Keratinocyte (primary cell): Measurements from ENCODE around the gene RDH5. TPM values are rescaled to one million over a fixed set of nuclear protein-coding genes. Genes with fewer than 3 reads are reported as not detected.

Experiments
- DNase-seq: peaks from one replicate; pipeline ENCODE4 v3.0.0-alpha.2; 2011; ENCODE audit warnings: low read depth, missing footprints, low spot score
- FAIRE-seq: peaks from 2 replicates; lab custom pipeline; 2011; peaks lifted over from hg19 to GRCh38; lab: Jason Lieb, UNC
- H2AFZ ChIP-seq: 2 replicates; pipeline ENCODE4 v1.6.0; 2012; ENCODE audit warnings: low read length, control low read depth, inconsistent platforms; ENCODE audit not compliant: control insufficient read depth
- H3K27ac ChIP-seq: 2 replicates; pipeline ENCODE4 v1.5.1; 2011; ENCODE audit warnings: low read length; ENCODE audit not compliant: control insufficient read depth, insufficient read depth
- H3K27me3 ChIP-seq: 3 replicates; pipeline ENCODE4 v1.6.0; 2011; ENCODE audit warnings: low read length; ENCODE audit not compliant: control insufficient read depth, insufficient read depth; ENCODE audit errors: extremely low read depth
- H3K36me3 ChIP-seq, 2 experiments: 2 replicates in 1 of 2; 3 replicates in 1 of 2; pipeline ENCODE4 v1.5.1; 2011; ENCODE audit warnings: low read length in 2 of 2, mild to moderate bottlenecking in 1 of 2; ENCODE audit not compliant: control insufficient read depth in 2 of 2, insufficient read depth in 2 of 2; ENCODE audit errors: extremely low read depth in 1 of 2
- H3K4me1 ChIP-seq: 3 replicates; pipeline ENCODE4 v1.5.1; 2011; ENCODE audit warnings: low read length; ENCODE audit not compliant: control insufficient read depth, insufficient read depth; ENCODE audit errors: extremely low read depth
- H3K4me2 ChIP-seq: 3 replicates; pipeline ENCODE4 v1.6.0; 2011; ENCODE audit warnings: low read depth, low read length; ENCODE audit not compliant: control insufficient read depth, insufficient read depth; ENCODE audit errors: extremely low read depth
- H3K4me3 ChIP-seq, 3 experiments: fragments of 200-600 bp in 1 of 3; sonication (generic) in 1 of 3; 2 replicates in 2 of 3; 3 replicates in 1 of 3; pipeline ENCODE4 v1.5.1; 2011 to 2016; ENCODE audit warnings: low read length in 3 of 3, mild to moderate bottlenecking in 3 of 3, control low read depth in 2 of 3, inconsistent platforms in 1 of 3, low read depth in 1 of 3, mixed read lengths in 1 of 3, mixed run types in 1 of 3, moderate library complexity in 1 of 3; ENCODE audit not compliant: control insufficient read depth in 2 of 3, insufficient read depth in 2 of 3; ENCODE audit errors: extremely low read depth in 1 of 3
- H3K79me2 ChIP-seq: 2 replicates; pipeline ENCODE4 v1.6.0; 2012; ENCODE audit warnings: low read length; ENCODE audit not compliant: control insufficient read depth, insufficient read depth
- H3K9ac ChIP-seq: 3 replicates; pipeline ENCODE4 v1.6.0; 2011; ENCODE audit warnings: low read length; ENCODE audit not compliant: control insufficient read depth, insufficient read depth; ENCODE audit errors: extremely low read depth
- H3K9me1 ChIP-seq: 3 replicates; pipeline ENCODE4 v1.6.0; 2011; ENCODE audit warnings: low read length; ENCODE audit not compliant: control insufficient read depth, insufficient read depth; ENCODE audit errors: extremely low read depth
- H3K9me3 ChIP-seq: 2 replicates; pipeline ENCODE4 v1.5.1; 2012; ENCODE audit warnings: low read depth, low read length; ENCODE audit not compliant: control insufficient read depth
- H4K20me1 ChIP-seq: 3 replicates; pipeline ENCODE4 v1.6.0; 2011; ENCODE audit warnings: low read length; ENCODE audit not compliant: control insufficient read depth, insufficient read depth; ENCODE audit errors: extremely low read depth
- EZH2 ChIP-seq: IDR thresholded peaks from one replicate; pipeline ENCODE4 v1.6.1; 2012; ENCODE audit warnings: inconsistent platforms, mild to moderate bottlenecking, low read length, moderate library complexity
- dilution Hi-C: fragments of 300-500 bp; cut with MboI; formaldehyde crosslinking; loops from one replicate; pipeline ENCODE4 v1.7.0; 2020; ENCODE audit warnings: low sequenced_read_pairs; ENCODE audit not compliant: extremely low pct_ligation_motif_present
- polyA plus RNA-seq, 5 experiments: library from polyadenylated mRNA; depleted of rRNA in 3 of 5; stranded (reverse) in 3 of 5; stranded (forward) in 1 of 5; unstranded in 1 of 5; fragments of >200 nt; gene quantifications; 1 replicate in 1 of 5; 2 replicates in 3 of 5; 3 replicates in 1 of 5; pipeline versions ENCODE4 v1.2.1 to v1.2.3, GENCODE V29; 2011 to 2012; ENCODE audit warnings: missing spikeins in 2 of 5, low read depth in 1 of 5, low replicate concordance in 1 of 5
- TF ChIP-seq, protein P1 (sequence below), 3 experiments: IDR thresholded peaks in 1 of 3; conservative IDR thresholded peaks in 1 of 3; optimal IDR thresholded peaks in 1 of 3; 2 replicates in 2 of 3; 3 replicates in 1 of 3; pipeline versions ENCODE3 to v1.5.1; 2011; ENCODE audit warnings: low read length in 3 of 3, mild to moderate bottlenecking in 3 of 3, moderate library complexity in 2 of 3, control low read depth in 1 of 3, inconsistent platforms in 1 of 3; ENCODE audit not compliant: insufficient read depth in 2 of 3; ENCODE audit errors: extremely low read depth in 1 of 3

RDH5 gene
- polyA plus RNA-seq, 1 donor (not counting 4 experiments of a cell fraction or from before 2014, with no cell fraction given): 1.2 TPM

DNA sequence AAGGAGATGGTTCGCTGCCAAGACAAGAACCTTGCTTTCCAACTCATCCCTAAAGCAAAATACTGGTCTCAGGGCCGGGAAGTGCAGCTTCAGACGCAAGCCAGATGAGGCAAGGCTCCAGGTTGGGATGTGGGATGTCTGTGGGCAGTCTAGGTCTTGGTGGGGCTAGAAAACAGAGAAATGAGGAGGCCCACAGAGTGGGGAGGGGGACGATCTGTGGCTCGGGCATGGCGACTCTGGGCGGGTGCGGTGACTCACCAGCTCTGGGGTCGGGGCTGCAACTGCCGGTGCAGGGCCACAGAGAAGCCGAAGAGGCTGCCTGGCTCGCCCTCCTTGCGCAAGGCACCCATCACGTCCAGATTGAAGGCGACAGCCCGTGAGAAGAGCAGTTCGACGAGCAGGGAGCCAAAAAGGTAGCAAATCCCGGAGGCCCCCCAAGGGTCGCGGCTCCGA lies 12.9 kb upstream of the RDH5 start:
- no peaks in the 10 kb centered on the region for H3K79me2 ChIP-seq
- peak overlapping the region in 1 of 3 experiments; percentile 31 for H3K4me3 ChIP-seq
- no peaks in the 10 kb centered on the region for H3K4me1 ChIP-seq
- TF ChIP-seq, protein P1, sequence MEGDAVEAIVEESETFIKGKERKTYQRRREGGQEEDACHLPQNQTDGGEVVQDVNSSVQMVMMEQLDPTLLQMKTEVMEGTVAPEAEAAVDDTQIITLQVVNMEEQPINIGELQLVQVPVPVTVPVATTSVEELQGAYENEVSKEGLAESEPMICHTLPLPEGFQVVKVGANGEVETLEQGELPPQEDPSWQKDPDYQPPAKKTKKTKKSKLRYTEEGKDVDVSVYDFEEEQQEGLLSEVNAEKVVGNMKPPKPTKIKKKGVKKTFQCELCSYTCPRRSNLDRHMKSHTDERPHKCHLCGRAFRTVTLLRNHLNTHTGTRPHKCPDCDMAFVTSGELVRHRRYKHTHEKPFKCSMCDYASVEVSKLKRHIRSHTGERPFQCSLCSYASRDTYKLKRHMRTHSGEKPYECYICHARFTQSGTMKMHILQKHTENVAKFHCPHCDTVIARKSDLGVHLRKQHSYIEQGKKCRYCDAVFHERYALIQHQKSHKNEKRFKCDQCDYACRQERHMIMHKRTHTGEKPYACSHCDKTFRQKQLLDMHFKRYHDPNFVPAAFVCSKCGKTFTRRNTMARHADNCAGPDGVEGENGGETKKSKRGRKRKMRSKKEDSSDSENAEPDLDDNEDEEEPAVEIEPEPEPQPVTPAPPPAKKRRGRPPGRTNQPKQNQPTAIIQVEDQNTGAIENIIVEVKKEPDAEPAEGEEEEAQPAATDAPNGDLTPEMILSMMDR (optimal IDR thresholded peaks at IDR 0.05 in 1 of 3, IDR thresholded peaks at IDR 0.05 in 1 of 3, conservative IDR thresholded peaks at IDR 0.05 in 1 of 3; ENCODE audit: extremely low read depth in 1 of 3, insufficient read depth in 2 of 3, low read length in 3 of 3): no peak
- TF ChIP-seq EZH2: peak; percentile 40
- no peaks in the 10 kb centered on the region for H3K36me3 ChIP-seq
- peak overlapping the region; percentile 45 for H3K4me2 ChIP-seq
- no peaks in the 10 kb centered on the region for H4K20me1 ChIP-seq
- DNase-seq: no peak
- H3K9me3 ChIP-seq: no peaks in the 10 kb centered on the region
- no peak overlapping the region for H3K27ac ChIP-seq
- no peak for FAIRE-seq
- no peak overlapping the region for H3K9ac ChIP-seq
- peaks cover 47% of the 10 kb centered on the region for H3K27me3 ChIP-seq
- dilution Hi-C loops: no loop called here
- H3K9me1 ChIP-seq: no peaks in the 10 kb centered on the region
- H2AFZ ChIP-seq: no peak overlapping the region

DNA sequence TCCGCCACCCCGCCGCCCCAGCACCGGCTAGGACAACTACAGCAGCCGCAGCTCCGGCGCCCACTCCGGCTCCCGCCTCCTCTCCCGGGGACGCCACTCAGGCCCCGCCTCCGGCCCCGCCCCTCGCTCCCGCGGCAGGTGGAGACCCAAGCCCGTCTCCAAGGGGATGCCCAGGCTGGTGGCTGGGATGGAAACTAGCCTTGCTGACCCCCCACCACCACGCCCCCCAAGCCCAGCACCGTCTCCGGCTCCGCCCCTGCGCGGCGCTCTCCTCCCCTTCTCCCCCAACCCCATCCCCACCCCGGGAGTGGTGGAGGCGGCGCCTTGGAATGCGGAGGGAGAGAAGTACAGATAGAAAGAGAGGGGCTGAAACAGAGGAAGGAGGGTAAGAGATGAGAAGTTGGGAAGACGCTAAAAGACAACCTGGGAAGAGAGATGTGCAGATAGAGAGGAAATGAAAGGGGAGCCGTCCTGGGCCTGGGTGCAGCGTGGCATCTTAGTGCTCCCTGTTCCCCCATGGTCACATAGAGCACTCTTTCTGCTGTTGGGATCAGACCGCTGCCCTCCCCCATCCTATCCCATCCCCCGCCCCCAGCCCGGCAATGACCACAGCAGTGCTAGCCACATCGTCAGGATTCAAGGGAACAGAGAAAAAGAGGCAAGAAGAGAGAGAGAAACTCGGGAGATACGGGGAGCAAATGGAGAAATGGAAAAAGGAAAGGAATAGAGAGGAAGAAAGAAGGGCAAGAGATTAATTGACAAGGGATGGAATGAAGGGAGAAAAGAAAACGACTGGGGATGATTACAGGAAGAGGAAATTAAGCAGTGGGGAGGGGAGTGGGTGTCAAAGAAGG lies 12.1 kb upstream of the RDH5 start, which contains the start of gene ITGA7:
TSS of gene ITGA7 (minus strand) at position 64 of the 854 bp plus-strand sequence. CDS start 222 bp downstream, outside the sequence.
- no peaks in the 10 kb centered on the region for H3K9me1 ChIP-seq
- H3K4me3 ChIP-seq: peak within 1 kb of the TSS in 2 of 3 experiments; percentile 24 to 31
- no peaks in the 10 kb centered on the region for H4K20me1 ChIP-seq
- no peak for FAIRE-seq
- dilution Hi-C loops: no loop called here
- TF ChIP-seq, protein P1 (optimal IDR thresholded peaks at IDR 0.05 in 1 of 3, IDR thresholded peaks at IDR 0.05 in 1 of 3, conservative IDR thresholded peaks at IDR 0.05 in 1 of 3; ENCODE audit: extremely low read depth in 1 of 3, insufficient read depth in 2 of 3, low read length in 3 of 3): no peak
- TF ChIP-seq EZH2: no peak
- no peak within 1 kb of the TSS for H2AFZ ChIP-seq
- H3K27ac ChIP-seq: no peak within 1 kb of the TSS
- peak within 1 kb of the TSS; percentile 45 for H3K4me2 ChIP-seq
- no peak for DNase-seq
- H3K9ac ChIP-seq: no peak within 1 kb of the TSS
- no peaks in the 10 kb centered on the region for H3K9me3 ChIP-seq
- no peaks in the 10 kb centered on the region for H3K4me1 ChIP-seq
- peaks cover 49% of the 10 kb centered on the region for H3K27me3 ChIP-seq
- no peaks in the 10 kb centered on the region for H3K36me3 ChIP-seq
- H3K79me2 ChIP-seq: no peaks in the 10 kb centered on the region
